HG03520 (cell line): ENCODE data around the gene ANKRD18B.
"Not testable (repeated sequence)": the region's sequence is repeated elsewhere in the genome, so short reads cannot be mapped to it uniquely, and the experiment has no call there.

Source experiments
- ATAC-seq: cut with Tn5 transposase; IDR thresholded peaks from one replicate; pipeline ENCODE4 v1.9.1; 2021; ENCODE audit warnings: mild to moderate bottlenecking, moderate library complexity; ENCODE audit not compliant: unreplicated experiment

The ANKRD18B gene

DNA sequence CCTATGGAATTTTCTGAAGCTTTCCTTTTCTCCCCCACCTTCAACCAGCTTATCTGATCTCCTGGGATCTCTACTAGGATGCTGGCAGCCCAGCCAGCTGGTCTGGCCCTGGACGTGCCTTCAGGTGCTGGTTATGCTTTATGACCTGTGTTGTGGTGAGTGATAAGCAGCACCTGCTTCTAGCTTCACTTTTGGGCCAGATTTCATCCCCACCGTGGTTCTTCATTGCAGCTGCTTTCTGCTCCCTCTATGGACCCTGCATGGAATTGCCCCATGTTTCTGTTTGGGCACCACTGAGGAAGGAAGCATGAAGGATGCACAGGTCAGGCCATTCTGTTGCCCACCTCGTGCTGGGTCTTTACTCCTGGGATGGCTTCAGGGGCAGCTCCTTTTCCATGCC lies 80.2 kb downstream of the ANKRD18B start:
- ATAC-seq, result not testable (repeated sequence)

DNA sequence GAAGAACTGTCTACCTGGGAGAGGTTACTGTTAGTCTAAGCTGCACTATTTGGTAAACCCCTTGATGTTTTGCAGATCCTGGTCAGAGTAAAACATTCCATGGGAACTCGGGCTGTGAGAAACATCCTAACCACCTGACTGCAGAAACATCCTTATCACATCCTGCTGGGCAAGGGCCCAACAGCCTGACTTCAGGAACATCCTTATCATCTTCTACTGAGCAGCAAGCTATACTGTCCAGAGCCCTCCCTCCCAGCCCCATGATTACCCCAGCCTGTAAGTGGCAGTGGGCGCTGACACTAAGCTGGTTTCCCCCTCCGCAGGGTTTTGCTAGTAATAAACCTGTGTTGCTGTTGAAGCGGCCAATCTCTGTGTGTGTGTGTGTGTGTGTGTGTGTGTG lies 80.9 kb downstream of the ANKRD18B start:
- not testable (repeated sequence) for ATAC-seq

DNA sequence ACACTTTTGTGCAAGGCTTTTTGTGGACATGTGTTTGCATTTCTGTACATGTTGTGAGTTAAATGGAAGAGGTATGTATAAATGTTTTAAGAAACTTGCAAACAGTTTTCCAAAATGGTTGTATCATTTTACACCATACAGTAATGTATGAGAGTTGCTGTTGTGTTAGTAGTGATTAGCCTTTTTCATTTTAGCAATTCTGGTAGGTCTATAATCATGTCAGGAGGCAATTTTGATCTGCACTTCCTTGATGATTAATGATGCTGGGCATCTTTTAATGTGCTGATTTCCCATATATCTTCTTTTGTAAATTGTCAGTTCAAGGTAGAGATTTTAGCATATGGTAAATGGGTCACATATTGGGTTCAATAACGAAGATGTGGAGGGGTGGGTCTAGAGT lies 87.3 kb downstream of the ANKRD18B start:
- no peak for ATAC-seq

DNA sequence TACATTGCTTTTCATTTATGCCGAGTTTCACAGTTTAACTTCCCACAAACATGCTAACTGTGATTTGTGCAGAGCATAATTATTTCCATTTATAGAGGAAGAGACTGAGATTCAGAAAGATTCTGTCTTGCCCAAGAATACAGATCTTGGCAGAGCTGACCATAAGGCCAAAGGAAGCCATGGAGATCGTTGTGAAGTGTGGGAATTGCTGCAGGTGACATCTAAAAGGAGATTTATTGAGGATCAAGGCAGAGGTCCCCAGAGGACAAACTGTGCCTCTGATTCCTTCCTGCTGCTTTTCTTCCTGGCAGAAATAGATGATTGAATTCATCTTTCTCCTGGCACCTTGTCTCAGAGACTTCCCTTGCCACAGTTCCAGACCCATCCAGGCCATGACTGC lies 88.4 kb downstream of the ANKRD18B start:
- ATAC-seq, result not testable (repeated sequence)

DNA sequence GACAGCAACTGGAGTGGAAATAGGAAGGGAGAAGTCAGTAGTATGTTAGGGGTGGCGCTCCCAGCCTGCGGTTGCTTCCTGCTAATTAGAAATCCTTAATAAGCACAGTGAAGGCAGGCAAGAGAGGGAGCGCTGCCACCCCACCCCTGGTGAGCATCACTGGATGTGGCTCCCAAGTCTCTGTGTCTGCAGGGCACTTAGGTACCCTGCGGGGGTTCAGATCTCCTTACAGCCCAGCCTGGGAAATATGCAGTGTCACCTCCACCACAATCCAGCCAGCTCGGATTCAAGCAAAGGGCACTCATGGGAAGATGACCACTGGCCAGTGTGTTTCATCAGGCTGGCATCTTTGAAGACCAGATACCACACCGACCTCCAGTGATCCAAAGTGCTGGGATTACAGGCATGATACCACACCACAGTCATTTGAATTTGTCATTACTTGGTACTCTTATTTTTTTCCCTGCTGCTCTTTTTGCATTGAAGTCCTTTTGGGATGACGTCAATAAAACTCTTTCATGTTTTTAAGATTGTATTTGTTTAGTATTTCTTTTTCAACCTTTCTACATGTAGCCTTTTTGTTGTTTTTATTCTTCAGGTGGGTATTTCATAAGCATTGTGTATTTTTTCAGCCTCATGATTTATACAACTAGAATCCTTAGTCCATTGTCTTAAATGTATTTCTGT lies 90.1 kb downstream of the ANKRD18B start:
- no peak for ATAC-seq

DNA sequence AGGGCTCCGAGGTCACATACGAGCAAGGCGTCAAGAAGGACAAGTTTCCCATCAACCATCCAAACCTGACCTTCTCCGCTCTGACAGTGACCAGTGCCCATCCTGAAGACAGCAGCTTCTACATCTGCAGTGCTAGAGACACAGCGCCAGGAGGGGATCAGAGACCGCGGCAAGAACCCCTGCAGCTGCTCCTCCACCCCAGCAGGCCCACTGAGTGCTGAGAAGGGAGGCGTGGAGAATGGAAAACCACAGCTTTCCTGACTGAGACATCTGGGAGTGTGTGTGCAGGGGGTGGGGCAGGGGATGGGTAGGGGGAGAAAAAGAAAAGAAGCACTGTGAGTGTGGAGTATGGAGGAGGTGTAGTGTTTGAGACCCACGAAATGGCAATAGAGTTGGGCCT lies 94.3 kb downstream of the ANKRD18B start:
- ATAC-seq, result not testable (repeated sequence)

DNA sequence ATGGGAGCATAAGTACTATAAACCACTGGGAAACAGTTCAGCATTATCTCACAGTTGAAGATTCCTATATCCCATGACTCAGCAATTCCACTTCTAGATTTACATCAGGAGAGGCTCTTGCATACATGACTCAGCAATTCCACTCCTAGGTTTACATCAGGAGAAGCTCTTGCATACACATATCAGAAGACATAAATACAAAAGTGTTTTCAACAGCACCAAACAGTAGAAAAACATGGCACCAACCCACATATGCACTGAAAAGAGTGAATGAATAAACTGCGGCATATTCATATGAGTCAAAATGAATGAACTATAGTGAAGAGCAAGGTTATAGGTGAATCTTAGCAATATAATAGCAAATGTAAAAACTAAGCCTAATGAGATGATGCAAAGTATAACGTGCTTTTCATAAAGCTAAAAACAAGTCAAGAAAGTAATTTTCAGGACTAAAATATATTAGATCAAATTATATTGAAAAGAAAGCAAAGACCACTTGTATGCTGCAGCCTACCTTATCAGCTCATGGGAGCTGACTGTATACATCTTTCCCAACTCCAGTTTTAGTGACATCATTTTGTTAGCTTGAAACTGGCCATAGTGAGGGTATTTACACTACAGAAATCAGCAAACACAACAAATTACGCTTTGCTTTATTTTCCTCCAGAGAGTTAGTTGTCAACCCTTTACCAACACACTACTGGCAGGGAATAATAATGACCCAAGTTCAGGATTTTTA lies 95.8 kb downstream of the ANKRD18B start:
- ATAC-seq, result no peak

DNA sequence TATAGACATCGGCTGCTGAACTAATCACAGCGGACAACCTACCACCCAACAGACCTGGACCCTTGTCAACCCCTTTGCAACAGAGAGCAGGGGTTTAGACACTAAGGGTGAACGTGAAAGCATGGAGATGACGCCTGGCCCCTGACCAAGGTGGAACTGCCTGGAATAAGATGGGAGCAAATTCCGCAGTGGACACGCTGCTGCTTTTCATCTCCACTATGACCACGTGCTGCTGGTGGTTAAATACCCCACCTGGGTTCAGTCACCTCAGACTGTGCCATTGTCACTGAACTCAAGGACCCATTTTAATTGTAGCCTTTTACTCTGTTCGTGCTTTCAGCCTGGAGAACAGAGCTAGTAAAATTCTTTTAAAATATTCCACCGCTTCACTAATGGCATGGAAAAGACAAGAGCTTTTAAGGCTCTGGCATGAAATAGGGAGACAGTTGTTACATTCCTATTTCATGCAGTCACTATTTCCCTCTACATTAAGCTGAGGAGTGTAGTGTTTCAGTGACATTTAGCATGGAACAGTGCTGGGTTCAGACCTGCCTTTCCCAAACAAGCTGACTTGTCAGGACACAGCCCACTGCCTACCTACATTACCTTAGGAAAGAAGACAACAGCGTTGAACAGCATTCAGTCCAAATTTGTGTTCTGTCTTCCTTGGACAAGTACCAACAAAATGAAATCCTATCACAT lies 96.8 kb downstream of the ANKRD18B start:
- ATAC-seq, result no peak
